RKO (cell line): ENCODE results near the gene PEX14.

Experiments used
- DNase-seq: peaks from one replicate; pipeline ENCODE4 v3.0.0-alpha.2; 2016; ENCODE audit warnings: low spot score

The PEX14 gene

GRCh38 chr1:10667861-10668761 is 193.4 kb downstream of the PEX14 start:
- DNase-seq, result no peak

DNA sequence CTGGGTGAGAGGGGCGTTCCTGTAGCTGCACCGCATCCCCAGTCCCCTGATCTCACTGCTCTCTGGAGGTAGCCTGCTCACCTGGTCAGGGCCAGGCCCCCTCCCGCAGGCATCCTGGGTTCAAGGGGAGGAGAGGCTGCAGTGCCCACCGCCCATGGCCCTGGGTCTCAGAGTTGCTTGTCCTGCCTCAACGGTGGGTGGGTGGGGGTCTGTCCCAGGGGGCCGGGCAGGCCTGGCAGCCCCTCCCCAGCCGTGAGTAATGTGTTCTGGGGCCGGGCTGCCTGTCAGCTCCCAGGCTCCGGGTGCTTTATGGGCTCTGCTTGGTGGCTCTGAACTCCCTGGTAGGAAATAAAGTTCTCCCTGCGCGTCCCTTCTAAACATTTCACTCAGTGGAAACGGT is 194.8 kb downstream of the PEX14 start:
- no peak for DNase-seq

GRCh38 chr1:10670190-10670589 is 195.4 kb downstream of the PEX14 start:
- no peak for DNase-seq

GRCh38 chr1:10671090-10671489 is 196.3 kb downstream of the PEX14 start:
- no peak for DNase-seq

DNA sequence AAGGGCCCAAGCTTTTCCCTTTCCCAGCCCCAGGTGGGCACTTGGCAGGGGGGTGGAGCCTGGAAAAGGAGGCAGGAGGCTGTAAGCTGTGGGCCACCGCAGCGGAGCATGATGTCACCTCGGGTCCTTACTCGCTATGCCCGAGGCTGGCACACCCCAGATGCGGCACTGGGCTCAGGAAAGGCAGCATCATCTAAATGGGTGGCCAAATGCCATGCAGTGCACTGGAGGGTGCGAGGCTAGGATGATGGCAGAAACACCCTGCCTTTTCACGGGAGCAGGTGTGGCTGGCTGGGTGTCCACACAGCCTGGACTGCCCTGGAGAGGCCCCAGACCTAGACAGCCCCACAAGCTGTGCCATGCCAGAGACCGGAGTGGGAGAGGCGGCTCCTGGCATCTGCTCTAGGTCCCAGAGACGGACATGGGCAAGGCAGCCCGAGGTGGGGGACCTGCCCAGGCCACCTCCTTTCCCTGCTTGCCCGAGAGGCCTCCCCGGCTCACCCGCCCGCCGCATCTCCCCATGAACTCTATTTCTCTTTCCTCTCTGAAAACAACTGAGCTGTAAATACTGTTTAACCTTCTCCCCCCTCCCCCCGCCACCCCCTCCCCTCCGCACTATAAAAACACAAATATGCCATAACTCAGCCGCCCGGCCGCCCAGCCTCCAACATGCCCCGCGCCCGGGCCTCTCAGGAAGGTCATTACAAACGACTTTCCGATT is 197.0 kb downstream of the PEX14 start:
- no peak for DNase-seq

- no peak for DNase-seq
Observed at GRCh38 chr1:10672343-10673050, 197.7 kb downstream of the PEX14 start.

GRCh38 chr1:10673109-10673711 is 198.5 kb downstream of the PEX14 start:
- DNase-seq, result no peak

- no peak for DNase-seq
Observed at GRCh38 chr1:10674222-10674621, 199.5 kb downstream of the PEX14 start.

DNA sequence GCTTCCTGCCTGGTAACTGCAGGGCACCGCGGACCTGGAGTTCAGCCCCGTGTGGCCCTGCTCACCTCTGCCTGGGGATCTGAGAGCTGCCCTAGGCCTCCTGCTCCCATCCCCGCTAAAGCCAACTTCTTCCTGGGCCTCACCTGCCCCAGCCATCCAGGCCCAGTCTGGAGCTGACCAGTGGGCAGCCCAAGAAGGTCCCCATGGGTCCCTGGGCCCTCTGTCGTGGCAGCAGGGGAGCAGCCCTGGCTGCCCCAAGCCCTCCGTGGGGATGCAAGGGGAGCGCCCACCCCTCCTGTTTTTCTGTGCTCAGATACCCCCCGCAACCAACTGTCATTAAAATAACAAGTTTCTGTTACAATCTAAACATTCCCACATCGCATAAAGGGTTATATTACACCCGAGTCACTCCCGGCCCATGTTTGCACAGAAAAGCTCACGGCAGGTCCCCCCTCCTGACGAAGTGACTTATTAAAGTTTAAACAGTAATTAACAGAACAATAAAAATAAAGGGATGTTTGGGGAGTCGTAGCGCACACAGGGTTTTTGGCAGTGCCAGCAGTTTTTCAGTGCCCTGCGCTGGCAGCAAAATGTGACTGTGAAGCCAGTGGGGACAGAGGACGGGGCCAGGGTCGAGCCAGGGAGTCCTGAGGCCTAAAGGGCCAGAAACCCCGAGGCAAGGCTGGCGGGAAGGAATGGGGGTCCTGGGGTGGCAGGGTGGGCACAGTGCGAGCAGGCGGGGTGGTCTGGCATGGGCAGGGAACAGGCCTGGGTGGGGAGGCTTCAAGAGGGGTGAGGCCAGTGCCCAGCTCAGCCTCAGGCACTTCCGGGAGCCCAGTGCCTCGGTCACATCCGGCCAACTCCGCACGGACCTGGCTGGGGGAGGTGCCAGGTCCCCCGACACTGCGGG is 200.2 kb downstream of the PEX14 start:
- no peak for DNase-seq

DNA sequence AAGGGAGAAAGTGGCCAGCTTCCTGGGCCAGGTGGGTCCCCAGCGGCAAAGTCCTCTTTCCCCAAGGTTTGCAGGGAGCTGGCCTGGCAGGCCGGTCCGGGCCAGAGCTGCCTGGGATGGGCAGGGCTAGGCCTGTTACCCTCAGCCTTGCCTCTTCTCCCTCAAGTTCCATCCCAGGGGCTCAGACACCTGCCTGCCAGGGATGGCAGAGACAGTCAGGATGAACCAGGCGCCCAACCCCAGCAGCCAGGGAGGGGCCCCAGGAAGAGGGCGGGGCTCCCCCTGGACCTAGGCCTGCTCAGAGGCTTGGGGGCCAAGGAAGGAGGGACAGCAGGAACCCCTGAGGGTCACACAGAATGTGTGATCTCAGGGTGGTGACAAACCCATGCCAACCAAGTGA is 201.1 kb downstream of the PEX14 start:
- DNase-seq, result no peak

GRCh38 chr1:10676963-10677362 is 202.2 kb downstream of the PEX14 start:
- no peak for DNase-seq

- no peak for DNase-seq
Observed at GRCh38 chr1:10677491-10678391, 203.0 kb downstream of the PEX14 start.

DNA sequence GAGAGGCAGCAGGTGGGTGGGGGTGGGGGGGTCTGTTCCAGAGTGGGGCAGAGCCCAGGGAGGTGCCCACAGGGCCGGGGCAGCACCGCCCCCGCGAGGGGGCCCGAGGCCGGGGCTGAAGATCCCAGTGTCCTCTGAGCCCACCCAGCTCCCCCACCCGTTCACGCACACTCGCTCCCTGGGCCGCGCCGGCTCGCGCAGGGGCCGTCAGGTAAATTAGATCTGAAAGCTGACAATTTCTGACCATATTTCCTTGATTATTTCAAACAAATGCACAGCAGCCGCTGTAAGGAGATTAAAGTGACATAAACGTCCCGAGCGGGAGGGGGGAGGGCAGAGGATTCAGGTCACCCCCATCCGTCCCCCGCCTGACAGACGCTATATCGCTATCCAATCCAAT is 203.7 kb downstream of the PEX14 start:
- no peak for DNase-seq

GRCh38 chr1:10678852-10679251 is 204.1 kb downstream of the PEX14 start:
- no peak for DNase-seq

DNA sequence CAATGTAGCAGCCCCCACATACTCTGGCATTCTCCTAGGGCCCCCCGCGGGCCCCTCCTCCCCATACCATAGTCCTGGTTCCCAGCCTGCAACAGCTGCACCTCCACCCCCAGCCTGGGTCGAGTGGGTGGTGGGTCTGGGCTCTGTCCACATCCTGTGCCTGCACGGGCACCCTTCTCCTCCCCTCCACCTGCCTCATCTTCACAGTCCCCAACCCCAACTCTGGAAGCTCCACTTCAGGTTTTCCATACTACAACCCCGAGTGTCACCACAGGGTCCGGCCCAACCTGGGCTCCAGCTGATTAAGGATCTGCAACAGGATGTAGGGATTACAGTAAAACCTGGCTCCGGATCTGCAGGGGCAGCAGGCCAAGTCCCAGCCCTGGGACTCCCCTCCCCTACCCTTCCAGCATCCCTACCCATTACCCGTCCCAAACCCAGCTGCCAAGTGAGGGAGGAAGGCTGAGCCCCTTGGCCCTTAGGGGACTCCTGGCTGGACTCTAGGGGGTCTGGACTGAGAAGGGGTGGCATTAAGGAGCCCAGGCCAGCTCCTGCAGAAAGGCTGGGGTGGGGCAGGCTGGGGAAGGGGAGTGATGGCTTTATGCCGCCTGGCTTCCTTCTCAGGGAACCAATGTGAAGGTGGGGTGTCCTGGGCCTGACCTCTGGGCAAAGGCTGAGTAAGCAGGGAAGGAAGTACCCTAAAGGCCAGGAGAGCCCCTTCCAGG is 204.9 kb downstream of the PEX14 start:
- DNase-seq, result peak; percentile 59
